Measurements from ENCODE around the gene EGFL8.

- TF ChIP-seq CTCF (IDR thresholded peaks at IDR 0.05; ENCODE audit: extremely low read depth in 1 of 2, insufficient read depth in 1 of 2, low read depth in 1 of 2, low read length in 2 of 2) (no peak), MYC (IDR thresholded peaks at IDR 0.05; ENCODE audit: low read depth, low read length) (no peak), EZH2 (IDR thresholded peaks at IDR 0.05; ENCODE audit: borderline replicate concordance, low read depth, low read length, severe bottlenecking) (no peak), POLR2AphosphoS5 (IDR thresholded peaks at IDR 0.05; ENCODE audit: insufficient read depth, low read depth, low read length) (no peak), POLR2A (IDR thresholded peaks at IDR 0.05; ENCODE audit: low read depth, low read length) (no peak), FOS (IDR thresholded peaks at IDR 0.05; ENCODE audit: borderline replicate concordance, insufficient read depth, low read length) (no peak), MAX (IDR thresholded peaks at IDR 0.05; ENCODE audit: insufficient read depth, insufficient read length) (no peak), JUN (IDR thresholded peaks at IDR 0.05; ENCODE audit: borderline replicate concordance, insufficient read depth, insufficient read length, low read depth) (no peak)
These were observed 23.9 kb upstream of the EGFL8 start for GRCh38 chr6:32140420-32141046.

Data from endothelial cell of umbilical vein (primary cell).